Stimulated activated CD4-positive, alpha-beta T cell treated with anti-CD3 and anti-CD28 coated beads, Interleukin-1b, Interleukin-23, amount 100 ng/mL, for 48 hours (primary cell): ENCODE results near the gene PHF21A.
A peak's percentile ranks its signal among the peaks of the same experiment; 100 is the strongest.

ENCODE experiments used
- DNase-seq: peaks from one replicate; pipeline ENCODE4 v3.0.0-alpha.2; 2020

The PHF21A gene

GRCh38 chr11:46121301-46121723 lies at the start of gene PHF21A:
Gene PHF21A, minus strand, starts transcription at chr11:46121454. Its CDS starts 37,235 bp downstream, at chr11:46084219.
- peak; percentile 93 for DNase-seq

- no peak for DNase-seq
Measured at GRCh38 chr11:46170797-46171196, 49.5 kb upstream of the PHF21A start.

GRCh38 chr11:46162700-46163099 lies 41.4 kb upstream of the PHF21A start:
- peak; percentile 46 for DNase-seq

GRCh38 chr11:46161201-46161600 lies 39.9 kb upstream of the PHF21A start:
- DNase-seq = no peak

GRCh38 chr11:46160100-46160499 lies 38.8 kb upstream of the PHF21A start:
- DNase-seq = no peak

GRCh38 chr11:46159680-46160079 lies 38.4 kb upstream of the PHF21A start:
- no peak for DNase-seq

GRCh38 chr11:46149826-46150225 lies 28.6 kb upstream of the PHF21A start:
- no peak for DNase-seq

GRCh38 chr11:46149342-46149741 lies 28.1 kb upstream of the PHF21A start:
- no peak for DNase-seq

GRCh38 chr11:46144741-46145140 lies 23.5 kb upstream of the PHF21A start:
- no peak for DNase-seq

- DNase-seq = no peak
Measured at GRCh38 chr11:46143049-46143806, 22.0 kb upstream of the PHF21A start.

GRCh38 chr11:46142561-46142960 lies 21.3 kb upstream of the PHF21A start:
- DNase-seq = no peak

GRCh38 chr11:46141597-46141996 lies 20.3 kb upstream of the PHF21A start:
- DNase-seq = no peak

GRCh38 chr11:46134540-46134939 lies 13.3 kb upstream of the PHF21A start:
- DNase-seq = no peak

GRCh38 chr11:46134061-46134460 lies 12.8 kb upstream of the PHF21A start:
- no peak for DNase-seq

- no peak for DNase-seq
Measured at GRCh38 chr11:46133119-46133518, 11.9 kb upstream of the PHF21A start.

GRCh38 chr11:46130286-46130940 lies 9.2 kb upstream of the PHF21A start:
- DNase-seq = no peak

GRCh38 chr11:46129133-46129532 lies 7.9 kb upstream of the PHF21A start:
- DNase-seq = no peak

- peak; percentile 48 for DNase-seq
Measured at GRCh38 chr11:46127150-46127638, 5.9 kb upstream of the PHF21A start.

GRCh38 chr11:46125284-46125683 lies 4.0 kb upstream of the PHF21A start:
- no peak for DNase-seq

GRCh38 chr11:46122945-46123715 lies 1.9 kb upstream of the PHF21A start:
- no peak for DNase-seq

GRCh38 chr11:46121724-46122477 lies 647 bp upstream of the PHF21A start:
- peak; percentile 78 for DNase-seq
